ENCODE measurements around the gene SLC22A7.

The SLC22A7 gene, protein sequence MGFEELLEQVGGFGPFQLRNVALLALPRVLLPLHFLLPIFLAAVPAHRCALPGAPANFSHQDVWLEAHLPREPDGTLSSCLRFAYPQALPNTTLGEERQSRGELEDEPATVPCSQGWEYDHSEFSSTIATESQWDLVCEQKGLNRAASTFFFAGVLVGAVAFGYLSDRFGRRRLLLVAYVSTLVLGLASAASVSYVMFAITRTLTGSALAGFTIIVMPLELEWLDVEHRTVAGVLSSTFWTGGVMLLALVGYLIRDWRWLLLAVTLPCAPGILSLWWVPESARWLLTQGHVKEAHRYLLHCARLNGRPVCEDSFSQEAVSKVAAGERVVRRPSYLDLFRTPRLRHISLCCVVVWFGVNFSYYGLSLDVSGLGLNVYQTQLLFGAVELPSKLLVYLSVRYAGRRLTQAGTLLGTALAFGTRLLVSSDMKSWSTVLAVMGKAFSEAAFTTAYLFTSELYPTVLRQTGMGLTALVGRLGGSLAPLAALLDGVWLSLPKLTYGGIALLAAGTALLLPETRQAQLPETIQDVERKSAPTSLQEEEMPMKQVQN
- 0 reads per million in 9 experiments for total RNA-seq

DNA sequence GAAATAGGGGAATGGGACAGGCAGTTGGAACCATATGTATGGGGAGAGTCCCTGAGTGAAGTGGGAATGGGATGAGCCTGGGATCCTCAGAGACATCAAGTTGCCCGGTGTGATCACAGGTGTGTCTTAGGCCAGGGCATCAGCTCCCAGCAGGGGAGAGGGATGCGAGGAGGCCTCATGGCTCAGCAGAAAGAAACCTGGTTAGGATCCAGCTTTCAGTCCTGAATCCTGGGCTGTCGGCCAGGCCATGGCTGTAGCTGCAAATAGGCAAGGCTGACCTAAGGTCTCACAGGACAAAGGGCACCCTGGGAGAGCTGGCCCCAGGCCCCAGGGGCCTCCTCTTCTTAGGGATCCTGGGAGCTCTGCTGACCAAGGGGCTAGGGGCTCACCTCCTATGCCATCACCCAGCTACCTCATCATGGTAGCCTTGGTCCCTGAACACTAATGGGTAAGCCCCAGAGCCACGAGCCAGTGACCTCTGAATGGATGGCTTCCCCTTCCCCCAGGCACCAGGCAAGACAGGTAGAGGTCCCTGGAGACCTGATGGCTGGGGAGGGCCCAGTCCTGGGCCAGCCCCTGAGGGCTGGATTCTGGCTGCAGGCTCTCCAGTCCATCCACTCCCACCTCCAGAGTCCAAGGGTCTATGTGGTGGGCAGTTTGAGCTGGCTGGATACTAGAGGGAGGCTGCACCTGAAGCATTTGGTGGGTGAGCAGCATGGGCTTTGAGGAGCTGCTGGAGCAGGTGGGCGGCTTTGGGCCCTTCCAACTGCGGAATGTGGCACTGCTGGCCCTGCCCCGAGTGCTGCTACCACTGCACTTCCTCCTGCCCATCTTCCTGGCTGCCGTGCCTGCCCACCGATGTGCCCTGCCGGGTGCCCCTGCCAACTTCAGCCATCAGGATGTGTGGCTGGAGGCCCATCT is at the start of gene SLC22A7:
Gene SLC22A7, plus strand, starts transcription at position 617 of the 921 bp plus-strand sequence. Its CDS starts 99 bp downstream, at position 716.
- Mint-ChIP-seq H3K4me3 (no peak within 1 kb of the TSS), H3K36me3 (ENCODE audit: insufficient read depth) (no peaks in the 10 kb centered on the region), H3K27me3 (peaks cover 12 to 43% of the 10 kb centered on the region in 2 donors), H3K9me3 (no peaks in the 10 kb centered on the region), H3K27ac (no peak within 1 kb of the TSS), H3K4me1 (ENCODE audit: low read depth in 2 of 2) (no peaks in the 10 kb centered on the region)
- no peak for ATAC-seq (replicated peaks)
- DNase-seq = no peak

DNA sequence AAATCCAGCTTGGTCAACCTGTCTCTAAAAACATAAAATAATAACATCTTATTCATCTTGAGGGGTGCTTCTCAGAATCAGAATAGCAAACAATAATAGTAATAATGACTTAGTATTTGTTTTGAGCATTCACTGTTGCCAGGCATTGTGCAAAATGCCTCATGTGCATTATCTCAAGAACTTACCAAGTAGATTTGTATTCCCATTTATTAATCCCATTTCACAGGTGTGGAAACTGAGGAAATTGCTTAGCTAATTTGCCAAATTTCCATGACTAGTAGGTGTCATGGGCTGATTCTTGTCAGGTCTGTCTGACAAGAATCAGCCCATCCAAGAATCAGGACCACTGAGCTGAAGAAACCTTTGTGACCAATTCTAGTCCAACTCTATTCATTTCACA is 49.3 kb upstream of the SLC22A7 start:
- Mint-ChIP-seq H3K4me3 (no peak overlapping the region), H3K27ac (no peak overlapping the region), H3K36me3 (ENCODE audit: insufficient read depth) (peaks cover 3% of the 10 kb centered on the region), H3K4me1 (ENCODE audit: low read depth in 2 of 2) (peaks cover 10 to 12% of the 10 kb centered on the region in 2 donors), H3K9me3 (no peaks in the 10 kb centered on the region), H3K27me3 (peaks cover 23 to 33% of the 10 kb centered on the region in 2 donors)
- ATAC-seq (replicated peaks) (no peak), DNase-seq (no peak)

DNA sequence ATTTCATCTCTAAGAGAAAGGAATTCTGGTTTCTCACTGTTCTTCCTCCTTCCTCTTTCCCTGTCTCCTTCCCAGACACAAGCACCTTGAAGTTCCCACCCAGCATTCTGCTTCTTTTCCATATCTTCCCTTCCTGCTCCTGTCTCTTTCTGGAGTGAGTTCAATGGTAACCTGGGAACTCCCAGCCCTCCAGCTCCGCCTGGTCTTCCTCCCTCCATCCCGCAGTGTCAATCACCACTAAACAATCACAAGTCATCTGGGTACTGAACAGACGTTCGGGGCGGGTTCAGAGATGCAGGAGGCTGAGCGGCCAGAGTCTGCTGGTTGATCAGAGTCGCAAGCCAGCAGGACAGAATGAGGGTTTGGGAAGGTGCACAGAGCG is 47.1 kb upstream of the SLC22A7 start:
- H3K4me3 Mint-ChIP-seq = no peak overlapping the region
- no peaks in the 10 kb centered on the region for H3K9me3 Mint-ChIP-seq
- H3K27ac Mint-ChIP-seq = peak overlapping the region; percentile 13 to 16
- DNase-seq (no peak), ATAC-seq (replicated peaks) (no peak)
- H3K27me3 Mint-ChIP-seq = peaks cover 30 to 54% of the 10 kb centered on the region in 2 donors
- peaks cover 3% of the 10 kb centered on the region for H3K36me3 Mint-ChIP-seq (ENCODE audit: insufficient read depth)
- H3K4me1 Mint-ChIP-seq (ENCODE audit: low read depth in 2 of 2) = peaks cover 10 to 12% of the 10 kb centered on the region in 2 donors

DNA sequence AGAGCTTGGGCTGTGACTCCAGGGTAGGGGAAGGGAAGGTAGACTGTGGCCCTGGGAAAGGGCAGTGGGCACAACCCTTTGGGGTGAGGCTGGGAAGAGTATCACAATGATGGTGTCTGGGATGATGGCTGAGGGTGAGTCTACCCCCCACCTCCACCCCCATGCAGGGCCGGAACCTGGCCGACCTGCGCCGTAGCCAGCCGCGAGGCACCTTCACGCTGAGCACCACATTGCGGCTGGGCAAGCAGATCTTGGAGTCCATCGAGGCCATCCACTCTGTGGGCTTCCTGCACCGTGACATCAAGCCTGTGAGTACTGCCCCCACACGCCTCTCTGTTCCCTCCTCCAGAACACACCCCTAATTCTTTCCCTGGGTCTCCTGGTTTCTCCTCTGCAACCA is 44.7 kb upstream of the SLC22A7 start:
- DNase-seq (no peak), ATAC-seq (replicated peaks) (no peak)
- no peaks in the 10 kb centered on the region for H3K36me3 Mint-ChIP-seq (ENCODE audit: insufficient read depth)
- no peaks in the 10 kb centered on the region for H3K9me3 Mint-ChIP-seq
- H3K4me3 Mint-ChIP-seq = no peak overlapping the region
- H3K27me3 Mint-ChIP-seq = peaks cover 47 to 73% of the 10 kb centered on the region in 2 donors
- no peaks in the 10 kb centered on the region for H3K4me1 Mint-ChIP-seq (ENCODE audit: low read depth in 2 of 2)
- no peak overlapping the region for H3K27ac Mint-ChIP-seq

DNA sequence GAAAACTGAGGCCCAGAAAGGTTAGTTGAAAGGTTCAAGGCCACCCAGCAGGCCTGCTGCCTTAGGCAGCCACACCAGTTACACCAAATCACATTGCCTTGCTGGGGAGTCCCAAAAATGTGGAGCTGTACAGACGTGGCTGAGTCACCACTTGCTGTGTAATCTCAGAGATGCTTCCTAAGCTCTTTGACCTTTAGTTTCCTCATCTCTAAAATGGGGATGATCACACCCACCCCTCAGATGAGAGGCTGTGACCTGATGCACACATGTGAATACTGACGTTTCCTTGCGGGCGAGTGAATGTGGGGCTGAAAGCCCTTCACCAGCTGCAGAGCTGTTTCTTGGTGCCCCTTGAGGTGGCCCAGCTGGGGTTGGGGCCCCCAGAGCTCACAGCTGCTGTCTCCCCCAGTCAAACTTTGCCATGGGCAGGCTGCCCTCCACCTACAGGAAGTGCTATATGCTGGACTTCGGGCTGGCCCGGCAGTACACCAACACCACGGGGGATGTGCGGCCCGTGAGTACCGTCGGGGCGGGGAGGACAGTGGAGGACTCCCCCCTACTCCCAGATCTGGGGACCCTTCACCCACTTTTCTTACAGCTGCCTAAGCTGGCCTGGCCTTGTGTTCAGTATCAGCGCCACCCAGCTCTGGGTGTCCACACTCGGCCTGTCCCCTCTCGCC is 43.8 kb upstream of the SLC22A7 start:
- H3K4me1 Mint-ChIP-seq (ENCODE audit: low read depth in 2 of 2) = no peaks in the 10 kb centered on the region
- DNase-seq (no peak), ATAC-seq (replicated peaks) (no peak)
- peaks cover 47 to 80% of the 10 kb centered on the region in 2 donors for H3K27me3 Mint-ChIP-seq
- no peaks in the 10 kb centered on the region for H3K9me3 Mint-ChIP-seq
- H3K4me3 Mint-ChIP-seq = no peak overlapping the region
- no peaks in the 10 kb centered on the region for H3K36me3 Mint-ChIP-seq (ENCODE audit: insufficient read depth)
- H3K27ac Mint-ChIP-seq = no peak overlapping the region

DNA sequence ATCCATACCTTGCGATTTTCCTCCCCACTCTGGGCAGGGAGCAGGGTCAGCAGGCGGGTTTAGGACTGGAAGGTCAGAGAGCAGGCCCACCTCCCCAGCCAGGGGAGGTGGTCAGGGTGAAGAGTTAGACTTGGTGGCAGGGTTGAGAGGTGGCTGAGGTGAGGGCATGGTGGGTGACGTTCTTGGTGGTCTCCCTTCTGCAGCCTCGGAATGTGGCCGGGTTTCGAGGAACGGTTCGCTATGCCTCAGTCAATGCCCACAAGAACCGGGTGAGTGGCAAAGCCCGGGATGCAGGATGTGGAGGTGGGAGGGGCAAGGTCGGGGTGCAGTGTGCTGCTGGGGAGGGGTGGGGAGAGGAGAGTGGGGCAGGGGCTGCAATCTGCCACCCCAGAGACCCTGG is 43.2 kb upstream of the SLC22A7 start:
- Mint-ChIP-seq H3K27ac (no peak overlapping the region), H3K27me3 (peaks cover 49 to 86% of the 10 kb centered on the region in 2 donors), H3K4me3 (no peak overlapping the region), H3K36me3 (ENCODE audit: insufficient read depth) (no peaks in the 10 kb centered on the region), H3K4me1 (ENCODE audit: low read depth in 2 of 2) (no peaks in the 10 kb centered on the region), H3K9me3 (no peaks in the 10 kb centered on the region)
- DNase-seq = no peak
- ATAC-seq (replicated peaks) = no peak

DNA sequence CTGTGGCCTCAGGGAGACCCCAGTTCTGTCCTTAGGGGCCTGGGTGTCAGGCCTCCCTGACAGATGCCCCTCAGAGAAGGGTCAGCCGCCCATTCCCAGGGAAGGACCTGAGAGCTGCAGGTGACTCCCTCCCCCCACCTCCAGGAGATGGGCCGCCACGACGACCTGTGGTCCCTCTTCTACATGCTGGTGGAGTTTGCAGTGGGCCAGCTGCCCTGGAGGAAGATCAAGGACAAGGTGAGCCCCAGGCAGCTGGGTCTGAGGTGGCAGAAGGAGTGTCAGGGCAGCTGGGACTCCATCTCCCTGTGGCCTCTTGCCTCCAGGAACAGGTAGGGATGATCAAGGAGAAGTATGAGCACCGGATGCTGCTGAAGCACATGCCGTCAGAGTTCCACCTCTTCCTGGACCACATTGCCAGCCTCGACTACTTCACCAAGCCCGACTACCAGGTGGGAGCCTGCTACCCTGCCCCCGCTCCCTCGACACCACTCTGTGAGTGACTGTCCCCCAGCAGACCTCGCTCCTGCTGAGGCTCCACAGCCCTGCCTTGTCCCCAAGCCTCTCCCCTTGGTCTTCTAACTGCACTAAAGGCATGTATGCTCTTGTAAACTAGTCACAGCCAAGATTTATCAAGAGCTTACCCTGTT is 42.5 kb upstream of the SLC22A7 start:
- no peaks in the 10 kb centered on the region for H3K4me1 Mint-ChIP-seq (ENCODE audit: low read depth in 2 of 2)
- DNase-seq (no peak), ATAC-seq (replicated peaks) (no peak)
- H3K27me3 Mint-ChIP-seq = peaks cover 52 to 87% of the 10 kb centered on the region in 2 donors
- no peak overlapping the region for H3K4me3 Mint-ChIP-seq
- no peaks in the 10 kb centered on the region for H3K9me3 Mint-ChIP-seq
- no peaks in the 10 kb centered on the region for H3K36me3 Mint-ChIP-seq (ENCODE audit: insufficient read depth)
- H3K27ac Mint-ChIP-seq = no peak overlapping the region

DNA sequence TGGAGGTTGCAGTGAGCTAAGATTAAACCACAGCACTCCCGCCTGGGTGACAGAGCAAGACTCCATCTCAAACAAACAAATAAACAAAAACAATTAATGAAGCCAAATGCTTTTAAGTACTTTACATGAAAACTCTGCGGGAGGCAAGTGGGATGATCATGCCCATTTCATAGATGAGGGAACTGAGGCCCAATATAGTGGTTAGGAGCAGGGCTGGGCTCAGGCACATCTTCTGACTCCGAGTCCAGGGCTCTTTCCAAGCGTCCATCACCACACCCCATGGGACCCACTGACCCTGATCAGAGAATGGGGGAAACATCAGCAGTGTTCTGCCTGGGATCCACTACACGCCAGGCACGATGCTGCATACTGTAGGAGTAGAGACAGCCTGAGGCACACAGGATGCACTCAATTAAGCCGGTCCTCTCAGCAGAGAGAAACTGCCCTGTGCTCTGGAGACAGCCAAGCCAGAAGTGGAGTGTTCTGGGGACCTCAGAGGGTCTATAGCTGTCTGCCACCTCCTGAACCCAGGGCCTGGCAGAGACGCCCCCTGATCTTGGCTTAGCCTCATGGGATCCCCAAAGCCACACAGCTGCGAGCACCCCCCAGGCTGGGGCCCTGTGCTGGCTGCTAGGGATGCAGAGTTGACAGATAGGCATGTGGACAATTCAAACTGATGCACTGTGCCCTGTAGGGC is 41.2 kb upstream of the SLC22A7 start:
- no peaks in the 10 kb centered on the region for H3K36me3 Mint-ChIP-seq (ENCODE audit: insufficient read depth)
- no peak overlapping the region for H3K4me3 Mint-ChIP-seq
- no peaks in the 10 kb centered on the region for H3K9me3 Mint-ChIP-seq
- peaks cover 41 to 74% of the 10 kb centered on the region in 2 donors for H3K27me3 Mint-ChIP-seq
- DNase-seq (no peak), ATAC-seq (replicated peaks) (no peak)
- no peak overlapping the region for H3K27ac Mint-ChIP-seq
- H3K4me1 Mint-ChIP-seq (ENCODE audit: low read depth in 2 of 2) = no peaks in the 10 kb centered on the region

DNA sequence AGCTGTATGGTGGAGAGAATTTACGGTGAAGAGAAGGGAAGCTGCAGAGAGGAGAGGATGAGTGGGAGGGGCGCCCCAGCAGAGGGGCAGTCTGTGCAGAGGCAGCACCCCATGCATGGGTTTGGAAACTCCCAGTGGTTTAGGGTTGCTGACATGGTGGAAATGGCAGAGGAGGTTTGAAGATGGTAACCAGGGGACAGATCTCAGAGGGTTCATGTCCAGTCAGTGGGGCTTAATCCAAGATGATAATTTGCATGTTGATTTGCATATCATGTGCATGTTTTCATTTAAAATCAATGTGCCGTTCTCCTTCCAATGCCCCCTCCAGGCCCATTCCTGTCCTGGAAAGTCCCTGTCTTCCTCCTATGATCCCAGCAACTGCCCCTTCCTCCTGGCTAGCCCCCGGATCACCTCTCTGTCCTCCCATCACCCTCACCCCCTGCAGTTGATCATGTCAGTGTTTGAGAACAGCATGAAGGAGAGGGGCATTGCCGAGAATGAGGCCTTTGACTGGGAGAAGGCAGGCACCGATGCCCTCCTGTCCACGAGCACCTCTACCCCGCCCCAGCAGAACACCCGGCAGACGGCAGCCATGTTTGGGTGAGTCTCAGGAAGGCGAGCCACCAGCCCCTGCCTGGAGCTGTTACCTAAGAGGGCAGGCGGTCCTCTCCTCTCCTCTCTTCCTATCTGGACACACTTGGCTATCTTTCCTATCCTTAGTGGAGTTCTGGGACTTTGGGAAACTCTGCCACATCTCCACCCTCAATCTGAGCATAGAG is 40.5 kb upstream of the SLC22A7 start:
- ATAC-seq (replicated peaks) (no peak), DNase-seq (no peak)
- peaks cover 34 to 67% of the 10 kb centered on the region in 2 donors for H3K27me3 Mint-ChIP-seq
- no peaks in the 10 kb centered on the region for H3K4me1 Mint-ChIP-seq (ENCODE audit: low read depth in 2 of 2)
- no peak overlapping the region for H3K4me3 Mint-ChIP-seq
- peak overlapping the region in 1 of 2 donors; percentile 21 for H3K27ac Mint-ChIP-seq
- no peaks in the 10 kb centered on the region for H3K36me3 Mint-ChIP-seq (ENCODE audit: insufficient read depth)
- no peaks in the 10 kb centered on the region for H3K9me3 Mint-ChIP-seq

DNA sequence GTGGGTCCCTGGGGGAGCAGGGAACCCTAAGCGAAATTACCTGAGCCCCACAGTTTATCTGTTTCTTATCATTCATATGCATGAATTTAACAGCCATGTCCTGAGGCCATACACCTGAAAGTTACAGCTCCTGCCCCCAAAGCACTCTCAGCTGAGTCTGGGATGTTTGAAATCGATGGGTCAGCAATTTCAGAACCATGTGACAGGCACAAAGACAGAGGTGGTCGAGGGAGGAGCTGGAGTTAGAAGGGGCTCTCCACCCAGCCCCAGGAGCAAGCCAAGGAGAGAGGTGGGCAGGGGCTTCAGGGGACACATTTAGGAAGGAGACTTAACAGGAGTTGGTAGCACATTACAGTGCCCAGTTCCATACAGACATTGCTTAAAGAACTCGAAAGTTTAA is 39.9 kb upstream of the SLC22A7 start:
- no peak for DNase-seq
- Mint-ChIP-seq H3K4me3 (no peak overlapping the region), H3K27me3 (peaks cover 29 to 61% of the 10 kb centered on the region in 2 donors), H3K4me1 (ENCODE audit: low read depth in 2 of 2) (no peaks in the 10 kb centered on the region), H3K9me3 (no peaks in the 10 kb centered on the region), H3K27ac (peak overlapping the region in 1 of 2 donors; percentile 21), H3K36me3 (ENCODE audit: insufficient read depth) (no peaks in the 10 kb centered on the region)
- ATAC-seq (replicated peaks) = no peak

DNA sequence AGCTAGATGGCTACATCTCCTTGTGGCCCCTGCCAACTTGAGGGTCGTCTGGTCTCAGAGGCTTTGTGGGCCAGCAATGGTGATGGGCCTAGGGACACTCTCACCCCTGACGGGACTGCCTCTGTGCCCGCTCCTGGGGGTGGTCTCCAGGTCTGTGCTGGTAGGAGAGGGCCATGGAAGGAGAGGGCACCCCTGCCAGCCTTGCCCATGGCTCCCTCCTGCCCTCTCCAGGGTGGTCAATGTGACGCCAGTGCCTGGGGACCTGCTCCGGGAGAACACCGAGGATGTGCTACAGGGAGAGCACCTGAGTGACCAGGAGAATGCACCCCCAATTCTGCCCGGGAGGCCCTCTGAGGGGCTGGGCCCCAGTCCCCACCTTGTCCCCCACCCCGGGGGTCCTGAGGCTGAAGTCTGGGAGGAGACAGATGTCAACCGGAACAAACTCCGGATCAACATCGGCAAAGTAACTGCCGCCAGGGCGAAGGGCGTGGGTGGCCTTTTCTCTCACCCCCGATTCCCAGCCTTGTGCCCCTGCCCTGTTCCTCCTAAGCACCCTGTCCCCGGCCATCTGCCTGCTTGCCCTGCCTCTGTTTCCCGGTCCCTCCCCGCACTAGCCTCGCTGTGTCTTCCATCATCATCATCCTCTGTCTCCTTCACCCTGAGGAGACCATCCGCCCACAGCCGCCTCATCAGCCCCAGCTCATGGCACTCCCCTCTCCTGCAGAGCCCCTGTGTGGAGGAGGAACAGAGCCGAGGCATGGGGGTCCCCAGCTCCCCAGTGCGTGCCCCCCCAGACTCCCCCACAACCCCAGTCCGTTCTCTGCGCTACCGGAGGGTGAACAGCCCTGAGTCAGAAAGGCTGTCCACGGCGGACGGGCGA is 39.0 kb upstream of the SLC22A7 start:
- Mint-ChIP-seq H3K4me1 (ENCODE audit: low read depth in 2 of 2) (peaks cover 3 to 5% of the 10 kb centered on the region in 2 donors), H3K36me3 (ENCODE audit: insufficient read depth) (no peaks in the 10 kb centered on the region), H3K27me3 (peaks cover 29 to 52% of the 10 kb centered on the region in 2 donors), H3K4me3 (no peak overlapping the region), H3K9me3 (no peaks in the 10 kb centered on the region), H3K27ac (no peak overlapping the region)
- no peak for ATAC-seq (replicated peaks)
- no peak for DNase-seq

Measured in effector memory CD8-positive, alpha-beta T cell (primary cell).